Activated T-helper 1 cell treated with anti-CD3 and anti-CD28 coated beads, Interleukin-12 subunit alpha, Interleukin-12 subunit beta, Interleukin-2, Interleukin-4 antibody, amounts not matched to agents 30 ng/mL and 10 ng/mL and 1 ng/mL, durations not matched to agents 14 hours and 24 hours and 36 hours (primary cell): ENCODE data around the gene RIT2. TPM values are rescaled to one million over a fixed set of nuclear protein-coding genes. Genes with fewer than 3 reads are reported as not detected.

Experiments
- DNase-seq: peaks from one replicate; pipeline ENCODE4 v3.0.0; 2021; ENCODE audit warnings: low spot score
- H3K27ac Mint-ChIP-seq: one replicate; pipeline ENCODE4 v1.8.0; 2021; ENCODE audit warnings: mild to moderate bottlenecking, mixed read lengths
- H3K27me3 Mint-ChIP-seq: one replicate; pipeline ENCODE4 v1.8.0; 2022; ENCODE audit warnings: mild to moderate bottlenecking, moderate library complexity, mixed read lengths; ENCODE audit not compliant: insufficient read depth
- H3K36me3 Mint-ChIP-seq: one replicate; pipeline ENCODE4 v1.8.0; 2021; ENCODE audit warnings: low read depth, mixed read lengths
- H3K4me1 Mint-ChIP-seq: one replicate; pipeline ENCODE4 v1.8.0; 2021; ENCODE audit warnings: low read depth, mixed read lengths
- H3K4me3 Mint-ChIP-seq: one replicate; pipeline ENCODE4 v1.8.0; 2021; ENCODE audit warnings: mild to moderate bottlenecking, moderate library complexity, mixed read lengths
- H3K9me3 Mint-ChIP-seq: one replicate; pipeline ENCODE4 v1.8.0; 2021; ENCODE audit warnings: mixed read lengths
- intact Hi-C: fragments of 100-400 bp; cut with micrococcal nuclease; formaldehyde crosslinking; loops from one replicate; pipeline ENCODE4 v1.15.1; 2024
- total RNA-seq: library from RNA; stranded (reverse); gene quantifications from 2 replicates; pipeline ENCODE4 v1.2.3, GENCODE V29; 2022

Gene RIT2
- total RNA-seq, 1 donor from 2014 or later, result not detected

DNA sequence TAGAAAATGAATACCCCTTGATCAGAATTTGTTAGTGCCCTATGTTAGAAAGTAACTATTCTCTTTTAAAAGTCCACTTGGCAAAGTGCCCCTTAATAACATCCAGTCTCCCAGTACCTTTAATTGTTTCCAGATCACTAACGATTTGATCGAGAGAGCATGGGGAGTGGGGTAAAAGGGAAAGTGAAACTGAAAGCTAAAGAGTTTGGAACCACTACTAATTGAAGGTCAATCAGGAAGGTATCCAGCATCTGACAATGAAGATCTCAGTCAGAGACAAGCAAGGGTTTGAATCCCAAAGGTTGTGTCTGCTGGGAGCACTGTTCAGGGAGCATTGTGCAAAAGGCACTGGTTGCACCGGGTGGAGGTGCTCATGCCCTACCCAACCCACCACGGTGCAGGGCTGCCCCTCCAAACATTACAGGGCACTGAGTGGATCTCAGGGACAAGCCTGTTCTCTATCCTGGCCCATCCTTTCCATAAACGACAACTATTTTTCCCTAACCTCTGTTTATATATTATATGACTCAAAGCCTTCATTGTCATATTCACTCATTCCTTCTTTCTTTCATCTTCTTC, 14.6 kb upstream of the RIT2 start:
- no peak overlapping the region for H3K4me3 Mint-ChIP-seq
- H3K36me3 Mint-ChIP-seq, result no peaks in the 10 kb centered on the region
- H3K4me1 Mint-ChIP-seq, result no peaks in the 10 kb centered on the region
- intact Hi-C loops, result no loop called here
- H3K27me3 Mint-ChIP-seq, result no peaks in the 10 kb centered on the region
- no peak for DNase-seq
- no peaks in the 10 kb centered on the region for H3K9me3 Mint-ChIP-seq
- no peak overlapping the region for H3K27ac Mint-ChIP-seq

DNA sequence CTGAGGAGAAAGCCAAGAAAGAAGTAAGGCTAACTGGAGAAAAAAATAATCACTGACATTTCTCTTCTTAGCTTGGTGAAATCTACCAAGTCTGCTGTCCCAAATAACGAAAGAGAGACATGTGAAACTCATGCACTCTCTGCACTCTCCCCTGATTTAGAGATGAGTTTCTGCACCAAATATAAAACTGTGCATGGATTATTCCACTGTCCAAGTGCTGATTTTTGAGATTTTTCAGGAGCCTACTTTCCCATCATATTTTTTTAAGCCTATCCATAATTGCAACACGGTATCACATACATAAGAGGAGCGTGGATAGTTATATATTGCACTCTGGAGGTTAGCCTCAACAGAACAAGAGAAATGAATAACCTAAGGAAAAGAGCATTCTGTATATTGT, 10.0 kb upstream of the RIT2 start:
- Mint-ChIP-seq H3K27ac (no peak overlapping the region), H3K36me3 (no peaks in the 10 kb centered on the region), H3K9me3 (no peaks in the 10 kb centered on the region), H3K4me1 (no peaks in the 10 kb centered on the region), H3K4me3 (no peak overlapping the region), H3K27me3 (no peaks in the 10 kb centered on the region)
- intact Hi-C loops, result no loop called here
- DNase-seq, result no peak

DNA sequence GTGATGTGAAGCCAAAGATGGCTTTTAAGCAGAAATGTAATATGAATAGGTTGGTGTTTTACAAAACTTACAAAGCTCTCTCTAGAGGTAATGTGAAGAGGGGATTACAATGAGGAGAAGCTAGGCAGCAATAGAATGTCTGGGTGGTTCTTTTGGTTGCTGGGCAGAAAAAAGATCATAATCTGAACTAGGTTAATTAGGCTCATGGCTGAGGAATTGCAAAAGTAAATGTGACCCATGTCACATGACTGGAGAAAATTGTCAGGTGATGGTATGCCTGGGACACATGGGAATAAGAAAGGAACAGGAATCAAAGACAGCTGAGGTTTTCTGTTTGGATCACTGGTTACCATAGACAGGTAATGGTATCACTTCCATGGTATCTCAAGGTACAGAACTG, 7.5 kb upstream of the RIT2 start:
- intact Hi-C loops, result no loop called here
- no peak overlapping the region for H3K4me3 Mint-ChIP-seq
- no peaks in the 10 kb centered on the region for H3K27me3 Mint-ChIP-seq
- no peak overlapping the region for H3K27ac Mint-ChIP-seq
- DNase-seq, result no peak
- no peaks in the 10 kb centered on the region for H3K9me3 Mint-ChIP-seq
- H3K4me1 Mint-ChIP-seq, result no peaks in the 10 kb centered on the region
- H3K36me3 Mint-ChIP-seq, result no peaks in the 10 kb centered on the region

DNA sequence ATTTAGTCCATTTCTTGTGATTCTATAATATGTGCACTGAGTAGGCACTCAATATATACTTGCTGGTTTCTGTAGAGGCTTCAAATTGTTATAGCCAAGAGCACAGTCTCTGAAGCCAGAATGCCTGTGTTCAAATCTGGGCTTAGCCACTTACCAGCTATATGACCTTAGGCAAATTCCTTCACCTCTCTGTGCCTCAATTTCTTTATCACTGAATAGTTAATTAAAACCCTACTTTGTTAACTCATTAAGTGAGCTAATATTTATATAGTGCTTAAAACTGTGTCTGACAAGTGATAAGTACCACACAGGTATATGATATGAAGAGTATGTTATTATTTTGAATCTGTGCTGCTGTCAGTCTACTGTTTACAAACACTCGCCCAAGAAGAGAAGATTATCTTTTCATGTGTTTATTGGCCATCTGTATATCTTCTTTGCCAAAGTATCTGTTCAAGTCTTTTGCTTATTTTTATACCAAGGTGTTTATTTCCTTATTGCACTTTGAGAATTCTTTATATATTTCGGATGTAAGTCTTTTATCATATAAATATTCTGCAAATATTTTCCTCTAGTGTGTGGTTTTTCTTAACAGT, 1.3 kb upstream of the RIT2 start:
- Mint-ChIP-seq H3K27ac (no peak overlapping the region), H3K36me3 (no peaks in the 10 kb centered on the region), H3K9me3 (no peaks in the 10 kb centered on the region), H3K4me3 (no peak overlapping the region), H3K27me3 (no peaks in the 10 kb centered on the region), H3K4me1 (no peaks in the 10 kb centered on the region)
- intact Hi-C loops, result no loop called here
- no peak for DNase-seq

DNA sequence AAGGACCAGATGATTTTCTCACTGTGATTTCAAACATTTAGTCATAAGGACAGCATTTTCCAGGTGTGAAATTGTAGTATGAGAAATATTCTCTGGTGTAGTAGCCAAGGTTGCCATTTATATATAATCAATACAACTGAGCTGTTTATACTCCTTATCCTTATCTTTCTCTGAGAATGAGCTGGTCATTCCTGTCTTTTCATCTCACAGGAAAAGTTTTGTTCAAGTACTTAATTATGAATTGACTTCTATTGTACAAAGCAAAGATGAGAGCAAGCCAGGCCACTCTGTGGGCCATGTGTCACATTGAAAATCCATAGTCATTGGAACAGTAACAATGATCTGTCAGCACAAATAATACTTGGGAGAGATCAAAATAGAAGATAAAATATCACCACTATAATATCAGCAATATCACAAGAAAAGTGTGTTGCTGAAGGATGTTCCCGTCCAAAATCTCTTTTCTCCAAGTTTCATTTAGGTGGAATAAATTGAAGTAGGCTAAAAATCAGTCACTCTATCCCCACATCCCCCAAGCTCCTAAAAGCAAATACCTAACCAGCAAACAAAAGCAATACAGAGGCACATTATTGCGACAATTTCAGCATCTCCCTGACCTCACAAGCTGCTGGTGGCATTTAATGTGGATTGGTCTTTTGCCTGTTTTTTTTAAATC, 2.1 kb downstream of the RIT2 start:
- Mint-ChIP-seq H3K27me3 (no peaks in the 10 kb centered on the region), H3K4me3 (no peak overlapping the region), H3K9me3 (no peaks in the 10 kb centered on the region), H3K36me3 (no peaks in the 10 kb centered on the region), H3K27ac (no peak overlapping the region), H3K4me1 (no peaks in the 10 kb centered on the region)
- intact Hi-C loops, result no loop called here
- no peak for DNase-seq

DNA sequence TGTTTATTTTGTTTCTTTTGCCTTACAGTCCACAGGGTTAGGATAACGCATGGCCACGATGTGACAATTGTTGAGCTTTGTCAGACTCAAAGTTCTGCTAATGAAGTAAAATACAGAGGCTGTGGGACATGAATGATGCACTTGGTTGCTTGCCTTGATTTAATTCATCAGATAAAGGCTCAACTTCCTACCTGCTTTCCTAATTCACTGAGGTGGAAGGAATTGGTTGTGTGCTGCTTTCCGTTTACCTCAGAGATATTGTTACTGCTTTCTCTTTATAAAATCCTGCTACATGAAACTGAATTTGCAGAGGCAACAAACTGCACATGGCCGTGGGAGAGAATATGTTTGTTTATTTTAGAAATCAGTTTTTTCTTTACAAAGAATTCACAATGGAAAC, 6.6 kb downstream of the RIT2 start:
- Mint-ChIP-seq H3K4me1 (no peaks in the 10 kb centered on the region), H3K9me3 (no peaks in the 10 kb centered on the region), H3K36me3 (no peaks in the 10 kb centered on the region), H3K27ac (no peak overlapping the region), H3K27me3 (no peaks in the 10 kb centered on the region), H3K4me3 (no peak overlapping the region)
- intact Hi-C loops, result no loop called here
- DNase-seq, result no peak

DNA sequence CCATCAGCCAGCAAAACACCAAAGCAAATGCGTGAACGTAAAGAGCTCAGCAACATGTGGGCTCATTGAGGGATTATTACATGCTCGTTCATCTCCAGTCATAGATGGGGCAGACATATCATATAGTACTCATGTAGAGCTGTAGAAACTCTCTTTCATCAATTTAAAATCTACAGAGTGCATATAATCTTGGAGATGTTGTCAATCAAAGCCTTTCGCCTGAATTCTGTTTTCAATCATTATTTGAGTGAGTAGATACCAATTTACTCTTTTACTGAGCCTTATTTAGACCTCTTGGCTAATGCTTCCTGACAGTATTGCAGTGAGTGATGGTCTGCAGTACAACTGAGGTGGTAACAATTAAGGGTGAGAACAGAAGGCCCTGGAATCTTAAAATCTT, 7.0 kb downstream of the RIT2 start:
- Mint-ChIP-seq H3K4me1 (no peaks in the 10 kb centered on the region), H3K27ac (no peak overlapping the region), H3K36me3 (no peaks in the 10 kb centered on the region), H3K9me3 (no peaks in the 10 kb centered on the region), H3K4me3 (no peak overlapping the region), H3K27me3 (no peaks in the 10 kb centered on the region)
- intact Hi-C loops, result no loop called here
- no peak for DNase-seq

DNA sequence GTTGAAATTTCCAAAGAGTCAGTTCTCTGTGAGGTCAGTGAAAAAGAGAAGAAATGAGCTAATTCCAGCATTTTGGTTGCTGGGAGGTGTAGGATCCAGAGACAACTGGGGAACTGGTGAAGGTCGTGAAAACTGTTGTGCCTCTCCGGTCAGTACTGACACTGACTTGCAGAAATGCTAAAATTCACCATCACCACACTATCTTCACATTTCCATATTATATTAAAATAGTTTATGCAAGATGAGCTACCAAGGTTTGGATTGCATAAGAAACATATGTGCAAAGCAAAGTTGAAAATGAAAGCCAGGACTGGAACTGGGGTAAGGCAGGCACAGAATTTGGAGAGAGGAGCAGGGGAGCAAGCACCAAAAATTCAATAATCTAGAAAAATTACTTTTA, 21.8 kb downstream of the RIT2 start:
- no peaks in the 10 kb centered on the region for H3K27me3 Mint-ChIP-seq
- H3K27ac Mint-ChIP-seq, result no peak overlapping the region
- intact Hi-C loops, result no loop called here
- DNase-seq, result no peak
- H3K36me3 Mint-ChIP-seq, result no peaks in the 10 kb centered on the region
- no peak overlapping the region for H3K4me3 Mint-ChIP-seq
- no peaks in the 10 kb centered on the region for H3K4me1 Mint-ChIP-seq
- no peaks in the 10 kb centered on the region for H3K9me3 Mint-ChIP-seq

DNA sequence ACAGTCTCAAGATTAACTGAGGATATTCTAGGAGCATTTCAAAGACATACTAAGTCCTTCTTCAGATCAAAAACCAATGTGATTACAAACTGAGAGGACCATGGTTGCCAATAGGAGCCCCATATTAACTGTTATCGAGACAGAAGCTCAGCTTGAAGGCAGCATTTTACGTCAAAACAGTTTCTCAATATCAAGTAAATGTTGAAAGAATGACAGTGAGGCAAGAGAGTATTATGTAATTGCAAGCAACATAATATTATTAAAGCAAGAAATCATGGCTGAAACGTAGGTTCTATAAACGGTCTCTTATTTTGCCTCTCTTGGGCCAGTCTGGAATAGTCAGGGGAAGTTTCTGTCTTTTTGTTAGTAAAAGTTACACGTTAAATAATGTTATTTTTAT, 22.9 kb downstream of the RIT2 start:
- intact Hi-C loops, result no loop called here
- H3K4me3 Mint-ChIP-seq, result no peak overlapping the region
- no peaks in the 10 kb centered on the region for H3K27me3 Mint-ChIP-seq
- H3K4me1 Mint-ChIP-seq, result no peaks in the 10 kb centered on the region
- H3K9me3 Mint-ChIP-seq, result no peaks in the 10 kb centered on the region
- DNase-seq, result no peak
- H3K27ac Mint-ChIP-seq, result no peak overlapping the region
- no peaks in the 10 kb centered on the region for H3K36me3 Mint-ChIP-seq

DNA sequence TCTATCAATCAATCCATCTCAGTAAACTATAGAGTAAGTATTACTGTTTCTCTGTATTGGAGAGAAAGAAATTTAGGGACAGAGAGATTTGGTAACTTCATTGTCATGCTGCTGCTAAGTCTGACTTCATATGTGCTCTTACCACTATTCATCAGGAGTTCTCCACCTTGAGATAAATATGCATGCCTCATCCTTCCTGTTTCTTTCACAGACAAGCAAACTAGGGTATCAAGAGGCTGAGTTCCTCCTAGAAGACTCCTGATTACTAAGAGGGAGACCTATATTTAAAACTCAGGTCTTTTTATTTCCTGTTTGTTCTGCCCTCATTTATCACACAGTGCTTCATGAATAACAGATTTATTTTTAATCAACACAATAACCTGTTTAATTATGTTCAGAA, 34.1 kb downstream of the RIT2 start:
- Mint-ChIP-seq H3K4me1 (no peaks in the 10 kb centered on the region), H3K27ac (no peak overlapping the region), H3K36me3 (no peaks in the 10 kb centered on the region), H3K9me3 (peaks cover 5% of the 10 kb centered on the region), H3K4me3 (no peak overlapping the region), H3K27me3 (no peaks in the 10 kb centered on the region)
- intact Hi-C loops, result no loop called here
- DNase-seq, result no peak

DNA sequence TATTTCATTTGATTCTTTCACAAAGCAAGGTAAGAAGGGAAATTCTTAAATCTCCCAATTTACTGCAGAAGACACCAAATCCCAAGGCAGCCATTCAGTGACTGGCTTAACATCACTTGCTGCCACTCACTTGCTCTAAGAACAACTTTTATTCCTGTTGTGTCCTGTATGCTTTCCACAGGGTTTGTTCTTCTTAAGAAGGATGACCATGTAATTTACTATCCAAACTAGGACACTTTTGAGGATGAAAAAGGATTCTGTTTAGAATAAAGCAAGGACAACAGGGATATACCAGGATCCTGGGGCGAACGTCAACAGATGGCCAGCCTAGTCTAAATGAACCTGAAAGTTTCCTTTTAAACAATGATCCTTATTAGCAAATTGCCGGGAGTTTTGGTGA, 34.8 kb downstream of the RIT2 start:
- Mint-ChIP-seq H3K9me3 (peaks cover 5% of the 10 kb centered on the region), H3K27ac (no peak overlapping the region), H3K4me3 (no peak overlapping the region), H3K4me1 (no peaks in the 10 kb centered on the region), H3K27me3 (no peaks in the 10 kb centered on the region), H3K36me3 (no peaks in the 10 kb centered on the region)
- intact Hi-C loops, result no loop called here
- no peak for DNase-seq

DNA sequence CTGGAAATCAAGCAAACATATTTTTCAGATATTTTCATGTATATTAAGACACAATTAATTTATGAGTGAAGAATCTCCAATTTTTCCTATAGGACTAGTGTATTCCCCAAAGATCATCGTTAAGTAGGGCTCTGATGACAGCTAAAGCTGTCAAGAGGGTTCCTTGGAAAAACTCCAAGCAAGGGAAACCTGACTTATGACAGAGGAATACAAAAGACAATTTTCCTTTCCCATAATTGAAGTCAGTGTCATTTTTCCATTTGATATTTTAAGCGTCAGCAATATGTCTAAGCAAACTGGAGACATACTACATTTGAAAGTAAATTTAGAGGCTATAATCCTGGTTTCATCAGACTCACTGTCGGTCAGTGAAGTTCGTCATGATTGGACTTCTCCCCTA, 36.1 kb downstream of the RIT2 start:
- H3K27ac Mint-ChIP-seq, result no peak overlapping the region
- H3K27me3 Mint-ChIP-seq, result no peaks in the 10 kb centered on the region
- H3K36me3 Mint-ChIP-seq, result no peaks in the 10 kb centered on the region
- peaks cover 7% of the 10 kb centered on the region for H3K9me3 Mint-ChIP-seq
- no peak overlapping the region for H3K4me3 Mint-ChIP-seq
- H3K4me1 Mint-ChIP-seq, result no peaks in the 10 kb centered on the region
- no peak for DNase-seq
- intact Hi-C loops, result no loop called here

DNA sequence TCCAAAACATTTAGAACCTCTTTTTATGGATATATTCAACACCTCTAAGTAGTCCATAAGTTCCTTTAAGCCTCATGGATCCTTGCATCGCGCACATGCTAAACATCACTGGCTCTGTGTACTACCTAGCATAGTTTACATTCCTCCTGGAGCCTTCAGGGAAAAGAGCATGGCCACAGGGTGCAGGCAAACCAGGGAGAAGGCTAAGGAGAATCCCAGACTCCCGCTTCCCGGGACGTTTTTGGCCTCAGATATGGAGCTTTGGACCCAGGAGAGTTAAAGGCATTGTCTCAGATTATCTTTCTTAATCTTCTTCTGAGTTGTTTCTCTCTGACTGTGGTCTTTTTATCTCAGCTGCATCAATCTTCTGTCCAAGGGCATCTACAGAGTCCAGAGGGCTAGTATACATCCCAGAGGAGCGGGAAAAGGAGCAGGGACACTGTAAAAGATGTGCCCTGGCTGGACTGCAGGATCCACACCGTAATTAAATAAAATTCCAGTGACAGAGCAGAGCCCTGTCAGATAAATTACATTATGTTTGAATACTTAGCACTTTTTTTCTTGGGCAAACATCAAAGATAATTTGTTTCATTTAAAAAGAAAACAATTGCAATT, 36.9 kb downstream of the RIT2 start:
- Mint-ChIP-seq H3K4me3 (no peak overlapping the region), H3K4me1 (no peaks in the 10 kb centered on the region), H3K36me3 (no peaks in the 10 kb centered on the region), H3K27me3 (no peaks in the 10 kb centered on the region), H3K27ac (no peak overlapping the region), H3K9me3 (peaks cover 9% of the 10 kb centered on the region)
- intact Hi-C loops, result no loop called here
- no peak for DNase-seq
